ENCODE data around the gene MEGF9.

Gene MEGF9

GRCh38 chr9:120610975-120611689 lies 103.1 kb downstream of the MEGF9 start:
- Histone ChIP-seq H3K27ac (replicated peaks) (no peak overlapping the region), H3K4me3 (replicated peaks; ENCODE audit: insufficient read depth, low read length) (no peak overlapping the region), H3K27me3 (ENCODE audit: insufficient read depth, poor library complexity, severe bottlenecking) (no peaks in the 10 kb centered on the region)
- TF ChIP-seq REST (IDR thresholded peaks at IDR 0.05; ENCODE audit: insufficient replicate concordance, low read depth), result no peak
- no peak for TF ChIP-seq SPI1 (IDR thresholded peaks at IDR 0.05; ENCODE audit: borderline replicate concordance, low read depth)
- TF ChIP-seq GABPA (IDR thresholded peaks at IDR 0.05; ENCODE audit: low read depth), result no peak
- no peak for DNase-seq (ENCODE audit: low read depth in 1 of 2, low spot score in 1 of 2)

- Histone ChIP-seq H3K27ac (replicated peaks) (no peak overlapping the region), H3K27me3 (ENCODE audit: insufficient read depth, poor library complexity, severe bottlenecking) (no peaks in the 10 kb centered on the region), H3K4me3 (replicated peaks; ENCODE audit: insufficient read depth, low read length) (no peak overlapping the region)
- DNase-seq (ENCODE audit: low read depth in 1 of 2, low spot score in 1 of 2), result no peak
- TF ChIP-seq GABPA (IDR thresholded peaks at IDR 0.05; ENCODE audit: low read depth), result no peak
- TF ChIP-seq REST (IDR thresholded peaks at IDR 0.05; ENCODE audit: insufficient replicate concordance, low read depth), result no peak
- no peak for TF ChIP-seq SPI1 (IDR thresholded peaks at IDR 0.05; ENCODE audit: borderline replicate concordance, low read depth)
- no peak for TF ChIP-seq CTCF (IDR thresholded peaks at IDR 0.05; ENCODE audit: insufficient read depth, low read length)
- TF ChIP-seq POLR2AphosphoS5 (IDR thresholded peaks at IDR 0.05; ENCODE audit: low read depth), result no peak
Observed at GRCh38 chr9:120609636-120610035, 104.6 kb downstream of the MEGF9 start.

- DNase-seq (ENCODE audit: low read depth in 1 of 2, low spot score in 1 of 2), result no peak
- no peak for TF ChIP-seq CTCF (IDR thresholded peaks at IDR 0.05; ENCODE audit: insufficient read depth, low read length)
- no peak for TF ChIP-seq POLR2AphosphoS5 (IDR thresholded peaks at IDR 0.05; ENCODE audit: low read depth)
- no peak for TF ChIP-seq REST (IDR thresholded peaks at IDR 0.05; ENCODE audit: insufficient replicate concordance, low read depth)
- H3K27me3 ChIP-seq (ENCODE audit: insufficient read depth, poor library complexity, severe bottlenecking), result no peaks in the 10 kb centered on the region
- H3K27ac ChIP-seq (replicated peaks), result no peak overlapping the region
- H3K4me3 ChIP-seq (replicated peaks; ENCODE audit: insufficient read depth, low read length), result no peak overlapping the region
Observed at GRCh38 chr9:120608421-120608820, 105.8 kb downstream of the MEGF9 start.

All from HL-60 (cell line).